T1000 (cell line): ENCODE results near the gene CASR.
A peak's percentile ranks its signal among the peaks of the same experiment; 100 is the strongest.

ENCODE experiments used
- DNase-seq: peaks from one replicate; lab custom pipeline; 2025; ENCODE audit warnings: mixed read lengths; lab: John Stamatoyannopoulos, UW

The CASR gene

DNA sequence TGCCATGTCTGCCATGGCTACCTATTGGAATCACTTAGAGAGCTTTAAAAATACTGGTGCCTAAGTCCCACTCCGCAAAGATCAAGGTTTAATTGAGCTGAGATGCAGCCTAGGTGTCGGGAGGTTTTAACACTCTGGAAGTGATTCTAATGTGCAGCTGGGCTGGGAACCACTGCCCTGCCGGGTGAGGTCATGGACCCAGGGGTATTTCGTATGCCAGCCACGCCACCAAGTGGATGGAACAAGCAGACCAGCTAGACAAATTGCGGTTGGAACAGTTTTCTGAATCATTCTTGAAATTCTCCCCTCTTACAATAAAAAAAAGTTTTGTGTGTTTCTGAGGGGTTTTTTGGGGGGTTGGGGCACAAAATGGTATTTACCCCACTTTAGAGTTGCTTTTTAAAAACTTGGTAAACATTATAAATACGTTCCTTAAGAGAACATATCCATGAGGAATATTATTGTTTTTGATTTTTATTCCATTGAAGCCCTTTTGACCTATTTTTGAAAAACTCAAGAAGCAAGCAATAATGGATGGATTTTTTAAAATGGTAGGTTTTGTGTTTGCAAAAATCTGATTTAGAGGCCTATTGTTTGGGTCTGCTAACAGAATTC lies 75.4 kb downstream of the CASR start:
- DNase-seq, result peak; percentile 7

GRCh38 chr3:122260206-122260605 lies 76.7 kb downstream of the CASR start:
- no peak for DNase-seq

- no peak for DNase-seq
Measured at GRCh38 chr3:122263058-122263457, 79.6 kb downstream of the CASR start.

GRCh38 chr3:122263974-122264588 lies 80.6 kb downstream of the CASR start:
- DNase-seq, result no peak

DNA sequence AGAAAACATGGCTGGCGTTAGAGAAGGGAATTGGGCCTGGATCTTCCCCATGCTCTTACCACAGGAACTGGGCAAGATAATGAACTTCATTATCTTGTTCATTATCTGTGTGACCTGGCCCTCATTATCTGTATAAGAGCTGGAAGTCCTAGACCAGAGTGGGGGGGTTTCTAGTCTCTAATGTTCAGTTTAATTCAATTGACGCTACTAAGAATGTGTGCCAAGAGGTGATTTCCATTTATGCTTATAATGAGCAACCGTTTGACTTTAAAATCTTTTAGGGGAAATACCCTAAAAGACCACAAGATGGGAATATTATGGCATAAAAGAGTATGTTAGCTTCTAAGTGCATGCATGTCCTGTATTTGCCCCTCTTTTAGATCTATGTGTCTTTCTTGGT lies 82.5 kb downstream of the CASR start:
- DNase-seq, result no peak

DNA sequence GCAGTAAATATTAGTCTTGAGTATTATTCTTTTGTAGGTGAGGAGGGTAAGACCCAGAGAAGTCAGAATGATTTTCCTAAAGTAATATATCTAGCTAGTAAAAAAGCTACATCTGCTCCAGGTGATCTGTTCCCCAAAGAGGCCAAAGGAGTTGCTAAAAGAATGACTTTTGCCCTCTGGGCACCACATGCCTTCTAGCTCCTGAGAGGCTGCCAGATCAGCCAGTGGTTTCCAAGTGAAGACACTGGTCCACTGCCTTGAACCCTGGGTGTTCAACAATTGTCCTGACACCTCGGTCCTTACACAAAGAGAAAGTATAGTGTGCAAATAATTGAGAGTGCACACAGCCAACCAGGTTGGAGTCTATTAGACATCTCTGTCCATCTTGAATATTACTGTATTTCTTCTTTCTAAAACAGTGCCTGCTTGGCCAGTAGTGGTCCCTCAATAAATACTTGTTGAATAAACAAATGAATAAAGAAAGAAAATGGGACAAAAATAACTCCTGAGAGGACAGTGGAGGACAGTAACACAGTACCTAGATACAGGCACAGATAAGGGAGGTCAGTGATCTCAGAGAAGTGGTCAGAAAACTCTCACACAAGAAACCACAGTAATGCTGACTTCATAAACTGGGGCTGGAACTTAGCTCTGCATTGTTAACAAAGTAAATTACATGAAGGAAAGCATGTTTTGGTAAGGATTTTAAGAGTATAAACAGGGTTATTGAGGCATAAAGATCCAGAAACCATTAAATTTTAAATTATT lies 85.0 kb downstream of the CASR start:
- no peak for DNase-seq

DNA sequence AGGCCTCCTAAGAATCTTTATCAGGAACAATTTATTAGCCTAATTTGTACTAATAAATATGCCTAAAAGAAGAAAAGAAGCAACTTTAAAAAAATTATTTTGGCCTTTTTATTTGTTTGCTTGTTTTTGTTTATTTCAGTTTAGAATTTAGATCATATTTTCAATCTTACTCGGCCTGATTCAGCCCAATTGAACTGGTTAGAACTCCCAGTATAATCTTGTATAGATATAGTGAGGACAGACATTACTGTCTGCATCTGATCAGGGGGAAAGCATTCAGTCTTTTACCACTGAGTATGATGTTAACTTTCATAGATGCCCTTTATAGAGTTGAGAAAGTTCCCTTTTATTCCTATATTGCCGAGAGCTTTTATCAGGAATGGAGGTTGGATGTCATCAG lies 85.6 kb downstream of the CASR start:
- no peak for DNase-seq

- no peak for DNase-seq
Measured at GRCh38 chr3:122271246-122271898, 87.9 kb downstream of the CASR start.

DNA sequence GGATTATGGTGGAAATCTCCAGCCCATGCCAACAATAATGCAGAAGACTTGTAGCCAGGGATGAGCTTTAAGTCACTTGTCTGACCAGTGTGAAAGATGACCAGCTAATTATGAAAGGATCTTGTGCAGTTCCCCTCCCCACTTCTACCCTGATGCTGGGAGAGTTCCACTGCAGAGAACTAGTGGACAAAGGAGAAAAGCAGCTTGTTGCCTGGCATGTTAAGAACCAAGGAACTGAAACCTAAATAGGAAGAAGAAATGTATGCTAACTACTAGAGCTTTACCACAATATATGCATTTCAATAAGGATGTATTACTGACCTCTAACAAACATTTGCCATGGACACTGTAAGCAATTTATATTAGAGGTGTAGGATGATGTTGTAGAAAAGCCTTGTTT lies 89.4 kb downstream of the CASR start:
- no peak for DNase-seq

DNA sequence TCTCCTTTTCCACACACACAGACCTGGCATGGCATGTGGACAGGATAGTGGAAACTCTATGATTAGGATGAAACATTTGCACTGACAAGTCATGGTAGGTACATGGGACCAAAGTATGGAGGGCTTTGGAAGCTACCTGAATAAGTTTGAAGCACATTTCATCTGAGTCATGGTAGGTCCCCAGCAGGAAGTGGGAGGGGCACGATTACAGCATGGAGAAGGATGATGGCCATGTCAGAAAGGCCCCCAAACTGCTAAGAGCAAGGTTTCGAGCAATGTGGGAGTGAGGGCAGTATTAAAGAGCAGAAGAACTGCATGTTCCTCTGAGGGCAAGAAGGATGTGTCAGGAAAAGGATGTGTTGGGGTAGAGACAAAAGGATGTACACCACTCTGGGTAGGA lies 90.0 kb downstream of the CASR start:
- no peak for DNase-seq

DNA sequence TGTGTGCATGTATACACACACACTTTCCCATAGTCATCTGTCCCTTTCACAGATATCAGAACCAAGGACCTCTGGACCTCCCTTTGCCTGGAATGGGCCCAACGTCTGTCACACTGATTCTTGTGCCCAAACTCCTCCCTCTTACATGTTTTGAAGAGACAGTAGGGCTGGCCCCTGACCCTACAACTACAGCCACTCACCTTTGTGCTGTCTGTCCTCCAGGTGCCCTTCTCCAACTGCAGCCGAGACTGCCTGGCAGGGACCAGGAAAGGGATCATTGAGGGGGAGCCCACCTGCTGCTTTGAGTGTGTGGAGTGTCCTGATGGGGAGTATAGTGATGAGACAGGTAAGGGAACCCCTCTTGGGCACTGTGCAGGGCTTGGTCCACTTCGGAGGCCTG lies 98.4 kb downstream of the CASR start:
- DNase-seq, result no peak

- no peak for DNase-seq
Measured at GRCh38 chr3:122283796-122284445, 100.5 kb downstream of the CASR start.

DNA sequence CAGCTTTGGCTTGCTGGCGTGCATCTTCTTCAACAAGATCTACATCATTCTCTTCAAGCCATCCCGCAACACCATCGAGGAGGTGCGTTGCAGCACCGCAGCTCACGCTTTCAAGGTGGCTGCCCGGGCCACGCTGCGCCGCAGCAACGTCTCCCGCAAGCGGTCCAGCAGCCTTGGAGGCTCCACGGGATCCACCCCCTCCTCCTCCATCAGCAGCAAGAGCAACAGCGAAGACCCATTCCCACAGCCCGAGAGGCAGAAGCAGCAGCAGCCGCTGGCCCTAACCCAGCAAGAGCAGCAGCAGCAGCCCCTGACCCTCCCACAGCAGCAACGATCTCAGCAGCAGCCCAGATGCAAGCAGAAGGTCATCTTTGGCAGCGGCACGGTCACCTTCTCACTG lies 101.0 kb downstream of the CASR start:
- no peak for DNase-seq

GRCh38 chr3:122294359-122294758 lies 110.9 kb downstream of the CASR start:
- no peak for DNase-seq

DNA sequence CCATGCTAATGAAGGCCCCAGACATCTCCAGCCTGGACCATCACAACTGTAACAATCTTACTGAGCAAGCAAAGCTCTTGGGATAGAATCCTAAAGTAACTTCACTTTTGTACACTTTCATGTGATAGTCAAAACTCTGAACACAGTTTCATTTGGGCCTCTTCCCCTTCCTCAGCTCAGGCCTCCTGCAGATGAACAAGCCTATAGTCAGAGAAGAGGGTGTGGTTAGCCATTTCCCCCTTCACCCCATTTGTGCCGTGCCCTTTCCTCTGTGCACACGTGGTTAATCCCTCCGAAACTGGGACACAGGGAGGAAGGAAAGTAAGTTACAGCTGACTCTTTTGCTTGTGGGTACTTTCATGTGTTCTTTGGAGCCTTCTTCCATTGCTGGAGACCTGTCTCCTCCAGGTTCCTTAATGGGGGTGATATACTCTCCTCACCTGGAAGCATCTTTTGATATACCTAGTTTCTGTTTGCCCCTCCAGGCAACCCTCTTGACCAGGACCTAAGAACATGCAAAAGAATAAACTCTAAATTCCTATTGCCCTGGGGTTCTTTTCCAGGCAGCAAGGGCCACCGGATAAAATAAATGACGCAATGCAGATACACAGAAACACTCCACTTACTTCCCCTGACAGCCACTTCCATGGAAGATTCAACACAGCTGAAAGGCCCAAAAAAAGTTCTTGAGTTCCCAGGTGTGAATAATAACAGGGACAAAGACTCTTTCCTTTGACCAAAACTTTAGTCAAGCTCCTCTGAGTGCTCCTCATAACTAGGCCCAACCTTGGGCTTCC lies 112.0 kb downstream of the CASR start:
- DNase-seq, result no peak

DNA sequence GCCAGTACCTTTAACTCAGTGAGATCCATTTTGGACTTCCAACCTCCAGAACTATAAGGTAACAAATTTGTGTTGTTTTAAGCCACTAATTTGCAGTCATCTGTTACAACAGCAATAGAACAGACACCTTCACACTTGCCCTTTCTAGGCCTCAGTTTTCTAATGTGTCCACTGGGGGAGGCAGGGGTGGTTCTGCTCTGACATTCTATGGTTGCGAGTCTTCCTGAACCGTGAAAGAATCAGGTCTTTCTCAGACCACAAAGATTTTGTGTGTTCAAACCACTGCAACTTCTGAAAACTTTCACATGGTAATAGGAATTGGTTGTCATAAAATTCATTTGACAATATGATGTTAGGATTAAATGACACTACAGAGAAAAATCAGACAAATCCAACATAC lies 114.8 kb downstream of the CASR start:
- DNase-seq, result no peak

GRCh38 chr3:122299215-122299614 lies 115.7 kb downstream of the CASR start:
- no peak for DNase-seq

DNA sequence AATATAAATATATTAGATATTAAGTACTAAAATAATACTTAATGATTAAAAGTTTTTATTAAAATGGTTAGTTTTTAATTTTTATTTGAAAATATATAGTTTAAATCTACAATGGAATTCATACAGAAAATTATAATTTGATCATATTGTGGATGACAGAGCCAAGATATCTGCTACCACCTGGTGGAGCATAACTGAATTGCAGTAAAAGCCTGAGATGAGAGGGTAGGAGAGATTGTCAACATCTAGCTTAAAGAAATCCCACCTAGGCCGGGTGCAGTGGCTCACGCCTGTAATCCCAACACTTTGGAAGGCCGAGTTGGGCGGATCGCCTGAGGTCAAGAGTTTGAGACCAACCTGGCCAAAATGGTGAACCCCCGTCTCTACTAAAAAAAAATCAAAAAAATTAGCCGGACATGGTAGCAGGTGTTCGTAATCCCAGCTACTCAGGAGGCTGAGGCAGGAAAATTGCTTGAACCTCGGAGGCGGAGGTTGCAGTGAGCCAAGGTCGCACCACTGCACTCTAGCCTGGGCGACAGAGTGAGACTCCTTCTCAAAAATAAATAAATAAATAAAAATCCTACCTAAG lies 116.5 kb downstream of the CASR start:
- no peak for DNase-seq

GRCh38 chr3:122301063-122301462 lies 117.6 kb downstream of the CASR start:
- DNase-seq, result no peak

DNA sequence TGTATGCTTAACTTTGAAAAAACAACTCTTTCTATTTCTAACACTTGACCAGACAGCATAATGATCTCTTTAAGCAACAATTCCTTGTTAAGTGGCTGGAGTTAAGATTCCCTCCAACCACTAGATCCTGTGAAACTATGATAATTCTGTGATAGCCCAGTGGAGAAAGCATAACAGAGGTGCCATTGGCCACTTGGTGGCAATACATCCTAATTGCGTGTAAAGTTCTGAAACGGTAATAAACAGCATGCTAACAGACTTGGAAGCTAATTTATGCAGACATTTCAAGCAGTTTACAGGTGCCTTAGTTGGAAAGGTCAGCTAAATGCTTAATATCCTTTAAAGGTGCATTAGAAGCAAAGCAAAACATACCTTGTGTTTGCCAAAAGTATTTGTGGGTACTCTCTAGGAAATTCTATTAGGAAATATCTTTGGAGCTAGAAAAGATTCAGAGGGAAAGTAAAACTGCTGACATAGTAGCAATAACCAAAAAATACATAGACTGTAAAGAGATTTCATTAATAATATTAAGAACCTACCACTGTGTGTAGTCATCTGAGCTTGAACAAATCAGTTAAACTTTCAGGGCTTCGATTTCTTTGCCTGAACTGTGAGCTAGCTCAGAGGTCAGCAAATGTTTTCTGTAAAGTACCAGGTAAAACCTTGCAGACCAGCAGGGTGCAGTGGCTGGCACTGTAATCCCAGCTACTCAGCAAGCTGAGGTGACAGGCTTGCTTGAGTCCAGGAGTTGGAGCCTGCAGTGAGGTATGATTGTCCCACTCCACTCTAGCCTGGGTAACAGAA lies 122.6 kb downstream of the CASR start:
- DNase-seq, result no peak

DNA sequence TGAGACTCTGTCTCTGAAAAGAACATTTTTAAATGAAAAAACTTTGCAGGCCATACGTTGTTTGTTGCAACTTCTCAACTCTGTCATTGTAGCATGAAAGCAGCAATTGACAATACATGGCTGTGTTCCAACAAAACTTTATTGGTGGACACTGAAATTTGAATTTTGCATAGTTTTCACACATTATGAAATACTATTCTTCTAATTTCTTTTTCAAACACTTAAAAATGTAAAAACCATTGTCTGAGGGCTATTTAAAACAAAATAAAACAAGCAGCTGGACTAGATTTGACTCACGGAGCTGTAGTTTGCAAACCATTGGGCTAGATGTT lies 123.1 kb downstream of the CASR start:
- no peak for DNase-seq
